22Rv1 (cell line): ENCODE results near the gene KCNS3.

Experiments used
- H3K27ac ChIP-seq: fragments of 450-650 bp; 2 replicates; pipeline ENCODE4 v1.5.1; 2017
- ZFX ChIP-seq: fragments of 450-650 bp; IDR thresholded peaks from 2 replicates; pipeline ENCODE4 v1.6.1; 2017; ENCODE audit warnings: antibody characterized with exemption, borderline replicate concordance
- TF ChIP-seq, protein P1 (sequence below): fragments of 450-650 bp; IDR thresholded peaks from 2 replicates; pipeline ENCODE4 v1.5.1; 2017; ENCODE audit warnings: mild to moderate bottlenecking

Gene KCNS3, protein sequence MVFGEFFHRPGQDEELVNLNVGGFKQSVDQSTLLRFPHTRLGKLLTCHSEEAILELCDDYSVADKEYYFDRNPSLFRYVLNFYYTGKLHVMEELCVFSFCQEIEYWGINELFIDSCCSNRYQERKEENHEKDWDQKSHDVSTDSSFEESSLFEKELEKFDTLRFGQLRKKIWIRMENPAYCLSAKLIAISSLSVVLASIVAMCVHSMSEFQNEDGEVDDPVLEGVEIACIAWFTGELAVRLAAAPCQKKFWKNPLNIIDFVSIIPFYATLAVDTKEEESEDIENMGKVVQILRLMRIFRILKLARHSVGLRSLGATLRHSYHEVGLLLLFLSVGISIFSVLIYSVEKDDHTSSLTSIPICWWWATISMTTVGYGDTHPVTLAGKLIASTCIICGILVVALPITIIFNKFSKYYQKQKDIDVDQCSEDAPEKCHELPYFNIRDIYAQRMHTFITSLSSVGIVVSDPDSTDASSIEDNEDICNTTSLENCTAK

DNA sequence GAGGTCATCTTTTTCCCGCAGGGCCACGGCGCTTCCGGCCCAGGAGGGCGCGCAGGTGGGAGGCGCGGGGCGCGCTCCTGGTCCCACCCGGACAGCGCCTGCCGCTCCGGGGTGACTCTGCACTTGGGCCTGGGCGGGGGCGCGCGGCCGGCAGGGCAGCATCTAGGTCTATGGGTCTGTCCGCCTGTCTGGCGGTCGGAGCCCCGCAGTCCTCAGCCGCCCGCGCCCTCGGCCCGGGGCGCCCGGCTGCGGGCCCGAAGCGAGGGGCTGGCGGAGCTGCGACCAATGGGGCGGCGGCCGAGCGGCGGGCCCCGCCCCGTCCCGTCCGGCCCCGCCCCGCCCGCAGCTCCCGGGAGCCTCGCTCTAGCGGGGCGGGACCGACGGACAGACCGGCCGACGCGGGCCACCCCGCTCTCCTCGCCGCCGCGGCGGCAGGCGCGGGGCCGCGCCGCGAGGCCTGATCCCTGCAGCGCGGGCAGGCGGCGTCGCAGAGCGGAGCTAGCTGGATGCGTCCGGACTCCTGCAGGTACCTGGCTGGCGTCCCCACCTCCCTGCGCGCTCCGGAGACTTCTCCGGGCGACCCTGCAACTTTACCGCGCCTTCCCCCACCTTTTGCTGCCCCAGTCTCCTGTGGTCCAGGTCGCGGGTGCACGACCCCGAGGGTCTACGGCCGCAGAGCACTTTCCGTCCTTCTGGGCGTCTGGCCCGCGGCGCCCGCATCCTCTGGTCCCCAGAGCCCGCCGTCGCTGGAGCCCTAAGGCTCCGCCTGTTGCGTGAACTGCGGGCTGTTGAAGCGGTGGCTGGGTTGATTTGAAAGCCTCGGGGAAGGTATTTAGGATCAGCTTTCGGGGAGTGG is at the start of gene KCNS3:
TSS of gene KCNS3 (plus strand) at position 387 of the 856 bp plus-strand sequence. CDS start 52,342 bp downstream, outside the sequence.
- TF ChIP-seq ZFX = no peak
- TF ChIP-seq, protein P1, sequence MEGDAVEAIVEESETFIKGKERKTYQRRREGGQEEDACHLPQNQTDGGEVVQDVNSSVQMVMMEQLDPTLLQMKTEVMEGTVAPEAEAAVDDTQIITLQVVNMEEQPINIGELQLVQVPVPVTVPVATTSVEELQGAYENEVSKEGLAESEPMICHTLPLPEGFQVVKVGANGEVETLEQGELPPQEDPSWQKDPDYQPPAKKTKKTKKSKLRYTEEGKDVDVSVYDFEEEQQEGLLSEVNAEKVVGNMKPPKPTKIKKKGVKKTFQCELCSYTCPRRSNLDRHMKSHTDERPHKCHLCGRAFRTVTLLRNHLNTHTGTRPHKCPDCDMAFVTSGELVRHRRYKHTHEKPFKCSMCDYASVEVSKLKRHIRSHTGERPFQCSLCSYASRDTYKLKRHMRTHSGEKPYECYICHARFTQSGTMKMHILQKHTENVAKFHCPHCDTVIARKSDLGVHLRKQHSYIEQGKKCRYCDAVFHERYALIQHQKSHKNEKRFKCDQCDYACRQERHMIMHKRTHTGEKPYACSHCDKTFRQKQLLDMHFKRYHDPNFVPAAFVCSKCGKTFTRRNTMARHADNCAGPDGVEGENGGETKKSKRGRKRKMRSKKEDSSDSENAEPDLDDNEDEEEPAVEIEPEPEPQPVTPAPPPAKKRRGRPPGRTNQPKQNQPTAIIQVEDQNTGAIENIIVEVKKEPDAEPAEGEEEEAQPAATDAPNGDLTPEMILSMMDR = no peak
- H3K27ac ChIP-seq = peak within 1 kb of the TSS; percentile 42

DNA sequence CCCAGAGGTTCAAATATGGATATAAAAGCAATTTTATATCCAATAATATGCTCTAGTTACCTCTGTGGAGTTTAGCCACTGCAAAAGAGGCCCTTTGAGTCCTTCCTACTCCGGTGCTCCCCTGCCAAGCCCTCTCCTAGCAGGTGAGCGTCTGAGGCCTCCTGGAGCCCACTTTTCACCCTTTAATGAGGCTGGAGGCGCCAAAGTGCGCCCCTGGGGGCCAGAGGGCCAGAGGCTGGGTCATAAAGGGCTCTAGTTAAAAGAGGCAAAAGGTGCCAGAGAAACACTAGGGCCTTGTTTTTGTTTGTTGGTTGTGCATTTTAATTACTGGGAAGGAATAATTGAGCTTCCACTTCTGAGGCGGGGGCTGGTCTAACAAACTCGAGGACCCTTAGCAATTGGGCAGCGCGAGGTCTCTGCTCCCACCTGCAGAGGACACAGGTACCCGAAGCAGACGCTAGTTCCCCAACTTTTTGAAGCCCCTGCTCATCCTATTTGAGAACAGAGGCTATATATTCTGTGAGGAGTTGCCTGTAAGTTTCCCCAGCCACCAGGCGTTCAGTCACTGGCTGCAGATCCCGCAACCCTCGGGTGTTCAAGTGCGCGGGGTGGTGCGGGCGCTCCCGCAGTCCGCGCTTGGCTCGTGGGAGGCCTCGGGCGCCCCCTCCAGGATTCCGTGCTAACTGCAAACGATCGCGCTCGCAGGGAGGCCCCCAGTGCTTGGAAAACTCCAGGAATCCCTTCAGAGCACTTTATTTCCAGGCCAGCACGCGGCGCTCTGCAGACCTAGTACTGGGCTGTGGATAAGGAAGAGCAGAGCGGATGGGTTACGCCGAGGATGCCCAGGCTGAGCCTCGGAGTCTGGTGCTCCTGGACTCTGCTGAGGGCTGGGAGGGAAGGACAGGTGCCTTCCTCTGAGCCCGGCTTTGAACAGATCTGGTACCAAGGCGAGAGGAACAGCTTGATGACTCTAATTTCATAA is 48.1 kb upstream of the KCNS3 start:
- no peak overlapping the region for H3K27ac ChIP-seq
- no peak for TF ChIP-seq ZFX
- TF ChIP-seq, protein P1 = peak; percentile 97

DNA sequence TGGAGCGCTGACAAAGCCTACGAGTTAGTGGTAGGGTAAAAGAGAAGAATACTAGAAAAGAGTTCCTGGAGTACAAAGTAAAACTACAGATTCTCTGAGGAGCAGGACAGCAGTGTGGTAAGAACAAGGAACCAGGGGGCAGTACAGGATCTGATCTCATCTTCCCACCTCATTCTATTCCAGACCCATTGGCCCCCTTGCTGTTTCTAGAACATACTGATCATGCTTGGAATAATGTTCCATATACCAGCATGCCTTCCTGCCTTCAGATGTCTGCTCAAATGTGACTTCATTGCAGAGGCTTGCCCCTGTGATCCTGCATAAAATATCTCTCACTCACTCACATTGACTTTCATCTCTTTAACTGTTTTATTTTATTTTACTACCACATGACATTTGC is 43.0 kb upstream of the KCNS3 start:
- TF ChIP-seq, protein P1 = no peak
- TF ChIP-seq ZFX = no peak
- no peak overlapping the region for H3K27ac ChIP-seq

DNA sequence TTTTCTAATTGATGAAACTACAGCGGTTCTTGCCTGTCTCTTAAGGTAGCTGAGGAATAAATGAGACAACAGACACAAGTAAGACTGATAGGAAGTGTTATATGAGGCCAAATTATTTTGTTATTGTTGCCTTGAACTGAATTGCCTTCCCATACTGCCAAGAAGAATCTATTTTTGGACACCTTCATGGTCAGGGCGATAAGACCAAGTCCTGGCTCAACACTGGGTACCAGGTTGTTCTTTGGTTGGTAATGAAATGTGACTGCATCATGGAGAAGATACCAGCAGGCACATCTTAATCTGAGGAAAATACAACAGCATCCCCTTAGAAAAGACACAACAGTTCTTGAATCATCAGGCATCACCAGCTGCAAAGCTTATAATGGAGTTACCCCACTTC is 38.5 kb upstream of the KCNS3 start:
- no peak overlapping the region for H3K27ac ChIP-seq
- TF ChIP-seq, protein P1 = no peak
- no peak for TF ChIP-seq ZFX

DNA sequence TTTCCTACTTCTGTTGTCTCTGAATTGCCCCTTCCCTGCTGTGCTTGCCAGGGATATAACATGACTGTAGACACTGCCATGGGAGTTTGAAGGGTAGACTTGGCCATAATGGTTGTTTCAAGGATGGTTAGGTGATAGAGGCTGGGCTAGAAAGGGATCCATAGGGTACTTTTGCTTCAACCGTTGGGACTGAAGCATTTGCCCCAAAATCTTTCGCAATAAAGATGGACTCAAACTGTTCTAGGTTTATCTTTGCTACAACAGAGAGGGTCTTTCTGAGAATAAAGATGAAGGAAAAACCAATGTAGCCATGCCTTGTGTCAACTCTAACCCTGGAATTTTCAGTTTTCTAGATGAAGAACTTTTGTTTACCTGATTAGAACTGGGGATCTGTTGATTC is 35.0 kb upstream of the KCNS3 start:
- H3K27ac ChIP-seq = no peak overlapping the region
- TF ChIP-seq, protein P1 = no peak
- no peak for TF ChIP-seq ZFX

DNA sequence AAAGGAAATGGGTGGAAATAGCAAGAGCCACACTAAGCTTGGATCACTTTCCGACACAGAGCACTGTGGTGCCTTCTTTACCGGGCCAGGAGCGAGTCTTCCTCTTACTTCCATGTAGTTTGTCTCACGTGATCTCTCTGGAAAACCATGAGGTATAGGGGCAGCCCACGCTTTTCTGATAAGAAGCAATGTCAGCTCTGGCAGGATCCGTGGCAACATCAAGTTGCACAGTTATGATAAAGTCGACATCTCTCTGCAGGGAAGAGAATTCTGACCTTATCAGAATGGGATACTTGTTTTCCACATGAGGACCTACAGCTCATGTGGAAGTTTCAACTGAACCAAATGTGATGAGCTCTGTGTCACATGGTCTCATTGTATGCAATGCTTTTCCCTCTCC is 32.7 kb upstream of the KCNS3 start:
- H3K27ac ChIP-seq = no peak overlapping the region
- no peak for TF ChIP-seq ZFX
- TF ChIP-seq, protein P1 = no peak
